SJSA1 (cell line): ENCODE results near the gene ZEB2. TPM values are rescaled to one million over a fixed set of nuclear protein-coding genes. Genes with fewer than 3 reads are reported as not detected.

ENCODE experiments used
- DNase-seq, 2 experiments: peaks; one replicate each; pipeline ENCODE4 v3.0.0-alpha.2; 2015 to 2020; ENCODE audit warnings: low spot score in 2 of 2, low read depth in 1 of 2
- H3K27ac ChIP-seq: fragments of 250-450 bp; sonication (Bioruptor Pico); 2 replicates; pipeline ENCODE4 v1.5.1; 2020; ENCODE audit warnings: mild to moderate bottlenecking, moderate library complexity
- H3K27me3 ChIP-seq: fragments of 250-450 bp; sonication (Bioruptor Pico); replicated peaks from 2 replicates; pipeline ENCODE4 v1.5.1; 2020; ENCODE audit warnings: mild to moderate bottlenecking, moderate library complexity
- H3K36me3 ChIP-seq: fragments of 250-450 bp; sonication (Bioruptor Pico); 2 replicates; pipeline ENCODE4 v1.5.1; 2020; ENCODE audit warnings: mild to moderate bottlenecking
- H3K4me1 ChIP-seq: fragments of 250-450 bp; sonication (Bioruptor Pico); replicated peaks from 2 replicates; pipeline ENCODE4 v1.6.1; 2021; ENCODE audit warnings: mild to moderate bottlenecking
- H3K4me3 ChIP-seq: fragments of 250-450 bp; sonication (Bioruptor Pico); 2 replicates; pipeline ENCODE4 v1.5.1; 2020; ENCODE audit warnings: mild to moderate bottlenecking
- H3K9me3 ChIP-seq: fragments of 250-450 bp; sonication (Bioruptor Pico); replicated peaks from 2 replicates; pipeline ENCODE4 v1.5.1; 2020; ENCODE audit warnings: mild to moderate bottlenecking
- total RNA-seq: library from RNA; depleted of rRNA; stranded (reverse); fragments of >200 nt; shearing (Covaris generic); gene quantifications from 2 replicates; pipeline ENCODE4 v1.2.3, GENCODE V29; 2014

ZEB2 gene
- total RNA-seq, 1 experiment from 2014 or later = 48.0 TPM

DNA sequence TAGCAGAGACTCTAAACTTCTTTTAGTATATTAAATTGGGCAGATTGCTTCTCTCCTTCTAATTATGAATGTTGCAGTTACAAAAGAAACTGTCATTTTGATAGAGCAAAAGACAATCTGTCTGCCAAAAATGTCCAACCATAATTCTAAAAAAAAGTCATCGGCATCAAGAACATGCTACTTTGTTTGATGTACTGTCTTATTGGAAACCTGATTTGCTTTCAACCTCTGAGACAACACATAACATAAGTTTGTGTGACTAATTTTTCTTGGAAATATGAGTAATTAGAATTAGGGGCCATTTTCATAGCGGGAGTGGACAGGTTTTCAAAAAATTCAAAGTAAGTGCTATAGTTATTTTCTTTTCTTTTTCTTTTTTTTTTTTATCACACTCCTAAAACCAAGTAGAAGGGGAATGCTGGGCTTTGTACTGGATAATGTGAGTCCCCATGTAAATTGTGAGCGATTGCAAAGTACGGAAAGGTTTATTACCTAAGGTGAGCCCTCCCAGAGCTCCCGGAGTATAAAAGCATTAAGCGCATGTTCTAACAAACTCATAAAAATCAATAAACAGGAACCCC is 59.1 kb downstream of the ZEB2 start:
- H3K27ac ChIP-seq = peak overlapping the region; percentile 89
- H3K27me3 ChIP-seq = no peaks in the 10 kb centered on the region
- H3K4me3 ChIP-seq = no peak overlapping the region
- no peak for DNase-seq
- peaks cover 8% of the 10 kb centered on the region for H3K36me3 ChIP-seq
- peaks cover 54% of the 10 kb centered on the region for H3K4me1 ChIP-seq
- H3K9me3 ChIP-seq = no peaks in the 10 kb centered on the region

DNA sequence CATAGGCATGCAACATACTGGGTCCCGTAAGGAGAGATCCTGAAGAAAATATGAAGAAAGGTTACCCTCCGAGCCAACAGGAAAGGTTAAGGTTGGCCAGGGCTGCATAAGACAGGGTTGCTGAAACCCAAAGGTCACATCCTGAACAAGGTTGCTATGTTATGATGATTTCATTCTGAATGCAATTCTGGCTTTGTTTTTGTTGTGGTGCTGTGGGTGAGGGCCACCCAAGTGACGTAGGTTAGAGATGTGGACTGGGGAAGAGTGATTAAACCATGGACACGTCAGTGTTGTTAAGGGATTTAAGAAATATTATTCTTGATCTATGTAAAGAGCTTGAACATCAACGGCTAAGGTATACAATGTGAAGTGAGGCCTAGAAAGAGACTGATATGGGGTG is 60.0 kb downstream of the ZEB2 start:
- DNase-seq = peak; percentile 78 to 89
- Histone ChIP-seq H3K27ac (peak overlapping the region; percentile 89), H3K9me3 (no peaks in the 10 kb centered on the region), H3K4me3 (no peak overlapping the region), H3K27me3 (no peaks in the 10 kb centered on the region), H3K36me3 (peaks cover 8% of the 10 kb centered on the region), H3K4me1 (peaks cover 63% of the 10 kb centered on the region)

DNA sequence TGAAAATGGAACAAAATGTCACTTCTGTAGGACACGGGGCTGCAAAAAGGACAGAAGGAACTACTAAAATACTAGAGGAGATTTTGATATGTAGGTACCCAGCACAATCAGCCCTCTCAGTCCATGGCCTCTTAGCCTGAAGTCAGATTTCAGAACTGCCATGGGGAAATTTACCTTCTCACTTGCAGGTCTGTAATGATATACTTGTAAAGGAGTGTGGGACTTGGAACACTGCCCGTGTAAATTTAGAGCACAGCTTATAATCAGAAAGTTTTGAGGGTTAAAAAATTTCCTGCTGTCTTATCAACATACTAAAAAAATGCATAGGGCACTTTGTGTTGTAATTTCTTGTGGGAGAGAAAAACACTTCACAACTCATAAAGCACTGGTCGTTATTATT is 60.6 kb downstream of the ZEB2 start:
- H3K4me1 ChIP-seq = peaks cover 69% of the 10 kb centered on the region
- H3K27ac ChIP-seq = peak overlapping the region; percentile 89
- no peaks in the 10 kb centered on the region for H3K27me3 ChIP-seq
- no peak overlapping the region for H3K4me3 ChIP-seq
- no peak for DNase-seq
- H3K36me3 ChIP-seq = peaks cover 8% of the 10 kb centered on the region
- no peaks in the 10 kb centered on the region for H3K9me3 ChIP-seq

DNA sequence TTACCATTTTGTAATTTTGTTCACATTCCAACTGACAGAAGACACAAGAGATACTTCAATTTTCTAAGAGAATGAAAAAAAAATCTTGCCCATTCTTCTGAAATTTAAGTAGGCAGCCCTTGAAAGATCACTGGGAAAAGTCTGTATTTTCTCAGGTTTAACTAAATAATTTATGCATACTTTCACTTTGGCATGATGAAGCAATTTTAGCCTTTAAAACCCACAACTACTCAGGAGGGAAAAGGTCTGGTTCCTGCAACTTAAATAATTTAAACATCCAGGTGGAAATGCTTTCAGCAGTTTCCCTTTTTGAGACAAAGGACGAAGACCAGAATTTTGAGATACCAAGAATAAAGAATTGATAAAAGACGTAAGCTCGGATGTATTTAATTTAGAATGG is 61.4 kb downstream of the ZEB2 start:
- no peaks in the 10 kb centered on the region for H3K9me3 ChIP-seq
- H3K4me3 ChIP-seq = no peak overlapping the region
- no peak for DNase-seq
- peaks cover 4% of the 10 kb centered on the region; the same call in 1 of the 2 replicates for H3K36me3 ChIP-seq
- no peak overlapping the region for H3K27ac ChIP-seq
- peaks cover 77% of the 10 kb centered on the region for H3K4me1 ChIP-seq
- H3K27me3 ChIP-seq = no peaks in the 10 kb centered on the region

DNA sequence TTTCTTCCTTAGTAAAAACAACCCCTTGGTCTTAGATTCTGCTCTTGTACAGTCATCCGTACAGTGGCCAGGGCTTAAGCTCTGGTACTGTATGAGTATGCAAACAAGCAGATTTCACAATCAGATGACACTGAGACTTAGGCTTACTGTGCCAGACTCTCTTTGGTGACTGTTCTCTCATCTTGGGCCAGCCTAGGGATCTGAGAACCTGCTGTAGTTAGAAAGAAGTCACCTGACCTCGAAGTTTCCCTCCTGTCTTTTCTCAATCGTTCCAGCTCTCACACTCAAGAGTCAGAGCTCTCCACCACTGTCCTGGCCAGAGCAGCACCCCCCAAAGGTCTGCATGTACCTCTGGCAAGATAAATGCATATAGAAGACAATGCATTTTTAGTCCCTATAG is 63.2 kb downstream of the ZEB2 start:
- H3K4me1 ChIP-seq = peaks cover 82% of the 10 kb centered on the region
- H3K27me3 ChIP-seq = no peaks in the 10 kb centered on the region
- H3K27ac ChIP-seq = peak overlapping the region; percentile 44; the same call in 1 of the 2 replicates
- H3K4me3 ChIP-seq = no peak overlapping the region
- peak in 1 of 2 experiments; percentile 47 for DNase-seq
- H3K9me3 ChIP-seq = no peaks in the 10 kb centered on the region
- no peaks in the 10 kb centered on the region for H3K36me3 ChIP-seq

DNA sequence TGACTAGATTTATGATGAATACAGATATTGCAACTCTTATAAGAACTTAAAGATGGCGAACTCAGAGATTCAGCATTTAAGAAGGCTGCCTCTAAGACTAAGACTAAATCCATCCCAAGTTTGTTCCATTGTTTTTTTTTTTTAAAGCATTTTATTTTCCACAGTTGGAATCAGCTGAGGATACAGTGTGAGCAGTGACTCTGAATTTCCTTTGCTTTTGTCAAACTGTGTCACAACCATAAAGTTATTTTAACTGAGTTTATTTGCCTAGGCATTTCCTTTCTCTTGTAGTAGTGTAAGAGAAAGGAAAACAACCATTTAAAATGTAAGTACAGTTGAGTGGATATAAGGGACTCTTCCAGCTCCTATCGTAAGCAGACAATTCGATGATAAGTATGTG is 63.9 kb downstream of the ZEB2 start:
- Histone ChIP-seq H3K4me3 (no peak overlapping the region), H3K9me3 (no peaks in the 10 kb centered on the region), H3K36me3 (no peaks in the 10 kb centered on the region), H3K27ac (peak overlapping the region; percentile 44; the same call in 1 of the 2 replicates), H3K27me3 (no peaks in the 10 kb centered on the region), H3K4me1 (peaks cover 75% of the 10 kb centered on the region)
- DNase-seq = peak in 1 of 2 experiments; percentile 54

DNA sequence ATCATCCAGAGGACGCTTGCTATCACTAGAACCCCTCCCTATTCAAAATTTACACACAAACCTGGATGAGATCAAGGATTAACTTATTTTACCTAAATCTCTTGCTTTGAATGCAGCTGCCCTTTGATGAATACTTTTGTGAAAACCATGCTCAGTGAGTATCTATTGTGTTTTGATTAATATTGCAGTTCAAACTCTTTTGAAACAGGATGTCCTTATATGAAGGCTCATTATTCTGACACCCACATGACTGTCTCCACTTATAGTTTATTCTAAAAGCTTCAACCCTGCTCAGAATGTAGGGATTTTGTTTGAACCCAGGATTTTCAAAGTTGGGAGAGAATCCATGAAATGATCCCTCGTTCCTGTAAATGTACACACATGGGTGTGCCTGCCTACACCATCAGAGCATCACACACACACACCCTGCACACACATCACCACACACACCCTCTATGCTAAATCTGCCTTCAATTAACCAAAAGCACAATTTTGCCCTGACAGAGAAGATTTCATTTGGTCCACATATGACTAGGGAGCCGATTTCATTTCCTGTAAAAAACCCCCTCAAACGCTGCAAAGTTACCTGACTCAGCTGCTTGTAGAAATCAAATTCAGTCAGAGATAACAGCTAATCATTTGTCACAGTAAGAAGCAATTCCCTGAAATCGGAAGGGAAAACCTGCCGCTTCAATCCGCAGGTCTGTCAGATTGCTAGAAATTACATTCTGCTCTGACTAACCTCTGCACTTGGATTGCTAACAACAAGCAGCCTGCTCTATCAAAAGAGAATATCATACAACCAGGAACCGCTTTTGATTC is 65.2 kb downstream of the ZEB2 start:
- Histone ChIP-seq H3K9me3 (no peaks in the 10 kb centered on the region), H3K36me3 (no peaks in the 10 kb centered on the region), H3K27me3 (no peaks in the 10 kb centered on the region), H3K4me1 (peaks cover 62% of the 10 kb centered on the region), H3K4me3 (no peak overlapping the region), H3K27ac (peak overlapping the region; percentile 44)
- DNase-seq = no peak

DNA sequence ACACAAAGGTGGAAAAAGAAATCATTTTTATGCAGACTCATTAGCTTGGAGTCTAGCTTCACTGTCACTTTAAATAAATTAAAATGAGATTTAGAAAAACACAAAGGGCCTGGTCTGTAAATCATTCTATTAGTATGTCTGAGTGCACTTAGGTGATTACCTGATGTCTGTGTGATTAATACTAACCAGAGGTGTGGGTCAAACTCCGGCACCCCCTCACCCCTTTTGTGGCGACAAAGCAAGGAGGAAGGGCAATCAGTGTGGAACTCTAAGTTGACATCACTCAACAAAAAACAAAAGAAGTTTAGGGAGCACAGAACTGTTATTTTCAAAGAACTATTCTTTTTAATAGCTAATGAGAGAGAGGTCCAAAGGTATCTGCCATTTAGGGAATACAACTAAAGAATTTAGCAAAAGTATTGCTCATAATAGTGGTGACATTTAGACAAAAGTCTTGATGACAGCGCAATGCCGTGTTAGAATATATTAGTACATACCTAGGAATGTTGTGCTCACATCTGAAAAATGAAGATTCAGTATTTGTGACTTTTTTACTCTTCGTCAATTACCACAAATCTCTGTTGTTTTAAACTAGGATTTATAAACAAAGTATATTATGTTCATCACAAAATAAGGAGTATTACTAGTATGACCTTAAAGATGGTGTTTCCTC is 66.3 kb downstream of the ZEB2 start:
- DNase-seq = peak in 1 of 2 experiments; percentile 49
- Histone ChIP-seq H3K4me3 (no peak overlapping the region), H3K9me3 (no peaks in the 10 kb centered on the region), H3K4me1 (peaks cover 52% of the 10 kb centered on the region), H3K27me3 (no peaks in the 10 kb centered on the region), H3K36me3 (no peaks in the 10 kb centered on the region), H3K27ac (peak overlapping the region; percentile 44)

DNA sequence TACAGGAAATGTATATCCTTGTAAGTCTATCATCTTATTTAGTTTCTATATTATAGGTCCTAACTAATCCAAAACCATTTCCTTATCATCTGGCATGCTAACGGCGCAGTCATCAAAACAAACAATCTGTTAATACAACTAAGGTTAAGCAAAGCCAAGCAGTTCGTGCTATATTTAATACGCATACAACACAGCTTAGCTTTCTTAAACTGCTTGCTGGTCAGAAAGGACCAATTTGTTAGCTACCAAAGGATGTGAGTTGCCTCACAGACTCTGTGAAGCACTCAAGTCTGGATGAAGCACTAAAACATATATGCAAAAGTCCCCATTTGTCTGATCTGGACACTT is 67.0 kb downstream of the ZEB2 start:
- H3K9me3 ChIP-seq = no peaks in the 10 kb centered on the region

DNA sequence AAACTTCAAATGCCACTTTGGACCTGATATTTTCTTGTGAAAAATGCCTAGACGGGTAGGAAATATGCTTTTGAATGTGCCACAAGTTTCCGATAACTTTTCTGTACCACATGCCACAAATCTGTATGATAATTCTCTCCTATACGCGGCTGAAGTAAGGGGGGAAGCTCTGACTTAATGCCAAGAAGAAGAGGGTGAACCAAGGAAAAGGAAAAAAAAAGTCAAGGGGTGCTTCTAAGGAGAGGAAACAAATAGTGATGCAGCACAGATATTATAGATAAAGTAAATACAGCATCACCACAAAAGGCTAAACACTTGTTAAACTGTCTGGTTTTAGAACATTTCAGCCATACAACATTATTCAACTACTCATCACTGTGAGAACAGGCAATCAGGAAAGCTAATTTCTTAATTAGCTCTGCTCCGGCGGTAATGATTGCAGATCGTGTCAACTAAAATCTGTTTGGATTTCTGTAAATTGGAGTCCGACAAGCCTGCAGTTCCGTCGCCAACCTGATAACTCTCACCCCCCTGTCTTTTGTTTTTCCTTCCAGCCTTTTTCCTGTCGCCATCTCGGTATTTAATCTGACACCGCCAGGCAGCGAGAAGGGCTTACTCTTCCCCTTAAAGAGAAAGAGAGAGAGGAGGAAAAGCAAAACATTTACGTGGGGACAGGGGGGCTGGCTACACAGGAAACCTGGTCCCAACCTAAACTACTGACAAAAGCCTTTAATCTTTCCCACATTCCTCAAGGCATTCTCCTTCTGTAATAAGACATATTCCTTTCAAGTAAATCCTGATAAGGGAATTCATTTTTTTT is 67.5 kb downstream of the ZEB2 start:
- H3K4me1 ChIP-seq = peaks cover 50% of the 10 kb centered on the region
- H3K4me3 ChIP-seq = no peak overlapping the region
- H3K27ac ChIP-seq = peak overlapping the region; percentile 44
- peaks cover 5% of the 10 kb centered on the region; the same call in 1 of the 2 replicates for H3K36me3 ChIP-seq
- H3K27me3 ChIP-seq = no peaks in the 10 kb centered on the region
- no peaks in the 10 kb centered on the region for H3K9me3 ChIP-seq
- DNase-seq = peak; percentile 46 to 52

More for the DNA sequence above, 67.0 kb downstream of the ZEB2 start:
- peak overlapping the region; percentile 44 for H3K27ac ChIP-seq
- no peaks in the 10 kb centered on the region for H3K27me3 ChIP-seq
- H3K4me1 ChIP-seq = peaks cover 50% of the 10 kb centered on the region
- DNase-seq = peak in 1 of 2 experiments; percentile 43
- H3K4me3 ChIP-seq = no peak overlapping the region
- H3K36me3 ChIP-seq = peaks cover 5% of the 10 kb centered on the region; the same call in 1 of the 2 replicates

DNA sequence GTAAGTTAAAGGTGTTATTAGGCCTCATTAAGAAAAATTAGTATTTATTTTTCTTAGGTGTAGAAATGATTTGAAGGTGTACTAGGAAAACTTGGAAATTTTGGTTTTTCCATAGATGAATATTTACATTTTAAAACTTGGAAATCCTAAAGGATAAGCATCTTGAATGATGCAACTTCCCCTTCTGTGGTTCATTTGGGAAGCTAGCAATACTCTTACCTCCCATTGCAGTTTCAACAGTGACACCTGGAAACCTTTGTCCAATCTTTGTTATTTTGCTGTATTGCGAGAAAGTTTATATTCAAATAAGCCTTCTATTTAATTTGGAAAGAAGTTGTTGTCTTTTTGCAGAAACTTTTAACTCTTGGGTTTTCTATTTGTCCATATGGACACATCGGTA is 68.5 kb downstream of the ZEB2 start:
- peaks cover 7% of the 10 kb centered on the region for H3K36me3 ChIP-seq
- no peaks in the 10 kb centered on the region for H3K27me3 ChIP-seq
- H3K9me3 ChIP-seq = no peaks in the 10 kb centered on the region
- no peak overlapping the region for H3K4me3 ChIP-seq
- peaks cover 45% of the 10 kb centered on the region for H3K4me1 ChIP-seq
- DNase-seq = no peak
- H3K27ac ChIP-seq = no peak overlapping the region

DNA sequence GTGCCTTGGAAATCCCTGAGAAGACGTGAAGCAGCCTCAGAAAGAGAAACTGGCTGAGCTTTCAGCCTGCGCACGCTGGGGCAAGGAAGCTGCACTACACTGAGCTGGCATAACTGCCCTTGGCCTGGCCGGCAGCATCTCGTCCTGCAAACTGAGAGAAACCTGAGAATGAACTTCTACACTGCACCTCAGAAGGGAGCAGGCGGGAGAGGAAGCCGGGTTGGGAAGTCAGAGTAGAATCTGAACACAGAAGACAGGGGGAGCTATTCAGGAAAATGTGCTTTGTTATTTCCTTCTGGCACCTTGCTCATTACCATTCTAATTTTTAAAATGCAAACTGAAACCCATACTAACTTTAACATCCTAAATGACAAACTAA is 70.9 kb downstream of the ZEB2 start:
- no peak overlapping the region for H3K27ac ChIP-seq
- no peak overlapping the region for H3K4me3 ChIP-seq
- peaks cover 22% of the 10 kb centered on the region for H3K4me1 ChIP-seq
- H3K27me3 ChIP-seq = no peaks in the 10 kb centered on the region
- no peaks in the 10 kb centered on the region for H3K9me3 ChIP-seq
- peaks cover 14% of the 10 kb centered on the region for H3K36me3 ChIP-seq
- DNase-seq = no peak

DNA sequence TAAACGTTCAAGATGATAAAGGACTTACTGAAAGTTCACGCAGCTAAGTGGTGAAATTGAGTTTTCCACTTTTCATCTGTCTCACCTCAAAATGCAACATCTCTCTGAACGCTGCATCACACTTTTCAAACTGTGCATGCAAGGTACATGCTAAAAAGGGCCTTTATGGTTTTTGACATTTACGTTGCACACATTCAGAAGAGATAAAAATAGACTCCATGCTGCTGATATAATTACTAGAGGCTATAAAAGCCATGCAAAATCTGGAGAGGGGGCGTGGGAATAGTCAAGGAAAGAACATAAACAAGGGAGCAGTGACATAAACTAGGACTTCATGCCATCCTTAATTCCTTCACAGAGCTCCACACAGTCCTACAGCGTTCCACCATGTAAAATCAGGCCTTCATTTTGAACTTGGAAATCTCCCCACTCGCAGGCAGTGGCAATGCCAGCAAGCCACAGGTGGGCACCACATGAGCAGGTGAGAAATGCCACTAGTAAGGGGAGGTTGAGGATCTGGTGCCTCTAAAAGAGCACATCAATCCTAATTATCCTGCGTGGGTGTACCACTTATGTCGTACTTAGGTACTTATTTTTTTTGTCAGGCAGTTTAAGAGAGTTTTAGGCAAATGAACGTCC is 71.4 kb downstream of the ZEB2 start:
- Histone ChIP-seq H3K4me3 (no peak overlapping the region), H3K27ac (no peak overlapping the region)
- no peak for DNase-seq

More for the DNA sequence above, 71.4 kb downstream of the ZEB2 start:
- peaks cover 21% of the 10 kb centered on the region for H3K4me1 ChIP-seq
- H3K9me3 ChIP-seq = no peaks in the 10 kb centered on the region
- peaks cover 14% of the 10 kb centered on the region for H3K36me3 ChIP-seq
- no peaks in the 10 kb centered on the region for H3K27me3 ChIP-seq
